GM18526 (cell line): ENCODE results near the gene MRPS2.

ENCODE experiments used
- POLR2A ChIP-seq: IDR thresholded peaks from 3 replicates; pipeline ENCODE4 v1.6.1; 2011; ENCODE audit not compliant: insufficient read length; ENCODE audit errors: extremely low read depth

The MRPS2 gene

DNA sequence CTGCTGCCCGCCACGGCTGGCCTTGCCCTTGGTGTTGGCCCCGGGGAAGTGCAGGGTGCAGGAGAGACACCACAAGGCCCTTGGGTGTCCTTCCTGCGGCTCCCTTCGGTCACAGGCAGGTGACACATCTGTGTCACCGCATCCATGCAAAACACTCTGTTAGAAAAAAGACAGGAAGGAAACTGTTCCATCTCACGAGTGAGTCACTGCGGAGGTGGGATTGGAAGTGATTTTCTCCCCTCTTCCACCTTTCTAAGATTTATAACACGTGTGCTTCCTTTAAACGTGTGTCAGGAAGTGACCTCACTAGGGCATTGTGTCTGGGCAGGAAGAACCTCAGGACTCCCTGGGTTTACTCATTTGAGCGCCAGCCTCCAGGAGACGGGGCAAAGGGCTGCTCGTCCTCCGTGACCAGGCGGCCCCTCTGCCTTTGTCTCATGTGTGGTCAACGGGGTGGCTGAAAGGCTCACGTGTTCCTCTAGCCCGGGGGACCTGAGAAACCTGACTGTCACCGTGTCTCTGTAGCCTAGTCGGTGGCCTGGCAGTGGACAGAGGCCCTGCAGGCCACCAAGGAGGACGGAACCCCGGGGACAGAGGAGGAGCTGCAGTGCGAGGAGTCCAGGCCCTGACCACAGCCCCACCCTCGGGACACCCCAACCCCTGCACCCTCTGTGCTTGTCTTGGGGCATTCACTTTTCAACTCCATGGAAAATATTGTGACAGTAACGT is 15.8 kb downstream of the MRPS2 start:
- TF ChIP-seq POLR2A, result no peak

DNA sequence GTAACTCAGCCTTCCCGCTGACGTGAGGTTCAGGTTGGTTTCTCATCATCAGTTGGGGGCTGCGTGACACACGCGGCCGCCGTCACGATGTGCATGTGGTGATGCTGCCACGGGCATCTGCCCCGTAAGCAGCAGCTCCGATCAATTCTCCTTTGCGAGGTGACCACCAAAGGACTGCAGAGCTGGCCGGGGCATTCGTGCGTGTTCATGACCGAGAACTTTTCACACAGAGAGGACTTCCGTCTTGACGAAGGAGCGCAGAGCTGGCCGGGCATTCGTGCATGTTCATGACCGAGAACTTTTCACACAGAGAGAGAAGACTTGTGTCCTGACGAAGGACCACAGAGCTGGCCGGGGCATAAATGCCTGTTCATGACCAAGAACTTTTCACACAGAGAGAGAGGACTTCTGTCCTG is 16.9 kb downstream of the MRPS2 start:
- TF ChIP-seq POLR2A, result no peak

DNA sequence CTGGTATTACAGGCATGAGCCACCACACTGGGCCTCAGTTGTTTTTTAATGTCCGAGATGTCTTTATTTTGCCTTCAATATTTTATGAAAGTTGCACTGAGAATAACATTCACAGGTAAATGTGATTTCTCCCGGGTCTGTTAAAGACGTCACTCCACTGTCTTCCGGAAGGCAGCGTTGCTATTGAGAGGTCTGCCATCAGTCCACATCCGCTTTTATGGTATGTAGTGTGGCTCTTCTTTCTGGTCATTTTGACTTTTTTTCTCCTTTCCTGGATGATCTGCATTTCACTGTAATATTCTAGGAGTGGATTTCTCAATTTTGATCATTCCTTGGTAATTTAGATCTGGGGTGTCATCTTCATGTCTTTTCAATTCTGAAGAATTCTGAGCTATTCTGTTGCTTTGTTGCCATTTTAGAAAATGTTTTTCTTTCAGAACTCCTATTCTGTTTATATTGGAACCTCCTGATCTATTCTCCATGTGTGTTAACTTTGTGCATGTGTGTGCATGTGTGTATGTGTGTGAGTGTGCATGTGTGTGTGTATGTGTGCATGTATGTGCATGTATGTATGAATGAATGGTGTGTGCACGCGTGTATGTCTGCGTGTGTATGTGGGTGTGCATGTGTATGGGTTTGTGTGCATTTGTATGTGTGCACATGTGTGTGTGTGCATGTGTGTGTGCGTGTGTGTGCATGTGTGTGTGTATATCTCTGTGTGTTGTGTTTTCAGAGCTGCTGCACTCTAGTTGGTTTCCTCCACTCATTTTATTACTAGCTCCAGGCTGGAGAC is 18.9 kb downstream of the MRPS2 start:
- TF ChIP-seq POLR2A, result no peak

DNA sequence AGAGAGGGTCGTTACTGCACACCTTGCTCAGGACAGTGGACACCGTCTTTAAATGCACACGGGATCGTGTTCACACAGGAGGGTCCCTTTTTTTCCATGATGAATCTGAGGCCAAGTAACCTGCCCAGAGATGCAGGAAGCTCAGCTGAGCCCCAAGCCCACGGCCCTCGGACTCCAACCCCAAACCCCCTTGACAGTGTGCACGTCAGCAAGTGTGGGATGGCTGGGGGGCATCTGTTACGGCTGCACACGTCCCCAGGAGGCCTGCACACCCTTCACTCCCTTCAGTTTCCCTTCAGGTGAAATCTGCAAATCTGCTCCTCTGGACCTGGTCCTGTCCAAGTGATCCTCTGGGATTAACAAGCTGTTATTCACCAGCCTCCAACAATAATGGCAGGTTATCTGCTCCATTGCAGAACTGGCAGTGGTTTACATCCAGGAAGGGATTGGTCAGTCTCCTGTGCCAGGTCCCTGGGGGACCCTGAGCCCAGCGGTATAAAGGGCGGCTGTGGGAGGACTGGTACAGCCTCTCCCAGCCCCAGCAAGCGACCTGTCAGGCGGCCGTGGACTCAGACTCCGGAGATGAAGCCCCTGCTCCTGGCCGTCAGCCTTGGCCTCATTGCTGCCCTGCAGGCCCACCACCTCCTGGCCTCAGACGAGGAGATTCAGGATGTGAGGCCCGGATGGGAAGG is 20.6 kb downstream of the MRPS2 start, which contains the start of gene LCN1:
LCN1 (plus strand) TSS at position 525 of the 692 bp plus-strand sequence; CDS start at position 583, 58 bp downstream.
- TF ChIP-seq POLR2A, result no peak

DNA sequence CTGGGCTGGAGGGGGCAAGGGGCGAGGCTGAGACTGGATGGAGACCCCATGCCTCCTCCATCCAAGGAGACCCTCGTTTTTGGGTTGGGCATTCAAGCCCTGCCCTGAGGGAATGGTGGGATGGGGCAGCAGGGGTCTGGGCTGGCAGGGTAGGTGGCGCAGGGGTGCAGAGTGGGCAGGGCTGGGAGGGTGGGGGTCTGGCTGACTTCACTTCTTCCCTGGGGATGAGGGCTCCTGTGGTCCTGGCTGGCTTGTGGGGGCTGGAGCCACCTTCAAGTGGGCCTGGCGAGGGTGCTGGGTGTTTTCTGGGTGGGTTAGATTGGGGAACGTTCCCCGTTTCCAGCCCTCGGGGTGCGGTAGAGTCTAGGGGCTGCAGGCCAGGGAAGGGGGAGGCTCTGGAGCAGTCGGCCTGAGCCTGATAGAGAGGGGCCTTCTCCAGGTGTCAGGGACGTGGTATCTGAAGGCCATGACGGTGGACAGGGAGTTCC is 21.2 kb downstream of the MRPS2 start:
- TF ChIP-seq POLR2A, result no peak

DNA sequence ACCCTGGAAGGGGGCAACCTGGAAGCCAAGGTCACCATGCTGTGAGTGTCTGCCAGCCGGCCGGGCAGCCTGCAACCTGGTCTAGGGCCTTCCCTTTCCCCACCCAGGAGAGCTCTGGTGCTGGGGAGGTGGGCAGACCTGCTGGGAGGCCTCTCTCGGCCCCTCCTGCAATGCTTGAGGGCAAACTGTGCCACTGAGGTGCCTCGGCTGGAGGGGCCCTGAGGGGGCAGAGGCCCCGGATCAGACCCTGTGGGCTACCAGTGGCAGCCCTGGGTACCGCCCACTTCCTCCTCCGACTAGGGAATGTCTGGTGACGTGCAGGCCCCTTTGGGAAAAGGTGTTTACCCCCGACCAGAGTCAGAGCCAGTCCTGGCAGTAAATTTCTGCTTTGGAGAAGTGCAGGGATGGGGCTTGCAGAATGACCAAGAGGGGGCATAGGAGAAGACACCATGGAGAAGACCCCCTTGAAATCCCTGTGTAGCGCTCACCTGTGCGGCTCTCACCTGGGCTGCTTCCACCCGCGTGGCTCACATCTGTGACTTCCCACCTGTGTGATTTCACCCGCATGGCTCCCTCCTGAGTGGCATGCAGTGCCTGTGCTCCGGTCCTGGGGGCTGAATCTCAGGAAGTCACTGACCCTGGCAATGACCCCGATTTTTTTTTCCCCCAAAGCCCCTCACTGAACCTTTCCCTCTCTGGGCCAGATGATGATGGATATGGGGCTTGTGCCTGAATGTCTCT is 21.8 kb downstream of the MRPS2 start:
- no peak for TF ChIP-seq POLR2A

DNA sequence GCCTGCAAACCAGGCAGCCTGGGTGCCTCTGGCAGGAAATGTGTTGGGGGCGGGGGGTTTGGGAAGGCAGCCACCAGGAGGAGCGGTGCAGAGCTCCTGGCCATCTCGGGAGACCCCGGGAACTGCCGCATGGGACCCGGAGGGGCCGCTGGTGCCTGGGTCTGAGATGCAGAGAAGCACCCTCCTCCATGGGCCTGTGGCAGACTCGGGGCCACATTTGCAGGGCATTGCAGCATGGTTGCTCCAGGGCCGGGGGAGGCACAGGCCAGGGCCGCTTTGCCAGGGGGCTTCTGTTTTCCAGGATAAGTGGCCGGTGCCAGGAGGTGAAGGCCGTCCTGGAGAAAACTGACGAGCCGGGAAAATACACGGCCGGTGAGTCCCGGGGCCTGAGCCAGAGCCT is 22.4 kb downstream of the MRPS2 start:
- TF ChIP-seq POLR2A, result no peak

DNA sequence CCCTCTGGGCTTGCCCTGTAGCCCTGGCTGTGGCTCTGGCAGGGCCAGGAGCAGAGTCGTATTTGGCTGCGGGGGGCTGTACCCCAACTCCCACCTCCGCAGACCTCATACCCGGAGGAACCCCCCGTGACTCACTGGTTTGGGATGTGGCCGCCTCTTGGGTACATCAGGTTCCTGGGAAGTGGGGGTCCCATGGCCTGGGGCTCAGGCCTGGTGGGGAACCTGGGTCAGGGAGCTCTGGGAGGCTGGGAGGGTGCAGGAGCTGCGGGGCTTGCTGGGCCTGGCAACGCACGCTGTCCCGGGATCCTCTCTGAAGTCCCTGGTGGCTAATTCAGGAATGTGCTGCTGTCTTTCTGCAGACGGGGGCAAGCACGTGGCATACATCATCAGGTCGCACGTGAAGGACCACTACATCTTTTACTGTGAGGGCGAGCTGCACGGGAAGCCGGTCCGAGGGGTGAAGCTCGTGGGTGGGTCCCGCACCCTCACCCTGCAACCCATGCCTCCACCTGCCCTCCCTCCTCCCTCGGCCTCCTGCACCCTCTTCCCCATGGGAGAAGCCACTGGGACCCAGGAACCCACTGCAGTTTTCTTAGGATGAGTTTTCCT is 23.1 kb downstream of the MRPS2 start:
- no peak for TF ChIP-seq POLR2A

DNA sequence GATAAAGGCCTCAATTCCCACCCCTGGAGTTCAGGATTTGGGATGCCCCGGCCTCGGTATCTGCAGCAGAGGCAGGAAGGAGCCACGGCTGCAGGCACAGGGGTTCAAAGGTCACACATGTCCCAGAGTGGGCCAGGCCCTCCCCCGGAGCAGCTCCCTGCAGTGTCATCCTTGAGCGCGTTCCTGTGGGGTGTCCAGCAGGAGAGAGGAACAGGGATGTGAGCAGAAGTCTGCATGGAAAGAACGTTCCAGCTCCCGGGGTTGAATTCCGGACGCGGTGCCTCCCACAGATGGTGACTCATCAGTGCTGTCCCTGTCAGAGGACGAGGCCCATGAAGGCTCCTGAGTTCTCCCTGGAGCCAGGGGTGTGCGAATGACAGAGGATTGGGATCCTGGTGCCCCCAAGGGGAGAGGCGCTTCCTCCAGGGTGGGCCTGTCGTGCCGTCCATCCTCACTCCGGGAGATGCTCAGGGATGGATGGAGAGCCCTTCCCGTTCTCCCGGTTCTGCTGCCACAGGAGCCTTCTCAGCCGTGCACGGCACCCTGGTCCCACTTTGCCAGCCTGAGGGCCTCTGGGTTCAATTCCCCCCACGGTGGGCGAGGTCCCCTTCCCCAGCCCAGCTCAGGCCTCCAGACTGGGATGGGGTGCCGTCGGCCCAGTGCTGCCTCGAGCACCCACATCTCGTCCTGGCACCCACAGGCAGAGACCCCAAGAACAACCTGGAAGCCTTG is 23.8 kb downstream of the MRPS2 start:
- no peak for TF ChIP-seq POLR2A

DNA sequence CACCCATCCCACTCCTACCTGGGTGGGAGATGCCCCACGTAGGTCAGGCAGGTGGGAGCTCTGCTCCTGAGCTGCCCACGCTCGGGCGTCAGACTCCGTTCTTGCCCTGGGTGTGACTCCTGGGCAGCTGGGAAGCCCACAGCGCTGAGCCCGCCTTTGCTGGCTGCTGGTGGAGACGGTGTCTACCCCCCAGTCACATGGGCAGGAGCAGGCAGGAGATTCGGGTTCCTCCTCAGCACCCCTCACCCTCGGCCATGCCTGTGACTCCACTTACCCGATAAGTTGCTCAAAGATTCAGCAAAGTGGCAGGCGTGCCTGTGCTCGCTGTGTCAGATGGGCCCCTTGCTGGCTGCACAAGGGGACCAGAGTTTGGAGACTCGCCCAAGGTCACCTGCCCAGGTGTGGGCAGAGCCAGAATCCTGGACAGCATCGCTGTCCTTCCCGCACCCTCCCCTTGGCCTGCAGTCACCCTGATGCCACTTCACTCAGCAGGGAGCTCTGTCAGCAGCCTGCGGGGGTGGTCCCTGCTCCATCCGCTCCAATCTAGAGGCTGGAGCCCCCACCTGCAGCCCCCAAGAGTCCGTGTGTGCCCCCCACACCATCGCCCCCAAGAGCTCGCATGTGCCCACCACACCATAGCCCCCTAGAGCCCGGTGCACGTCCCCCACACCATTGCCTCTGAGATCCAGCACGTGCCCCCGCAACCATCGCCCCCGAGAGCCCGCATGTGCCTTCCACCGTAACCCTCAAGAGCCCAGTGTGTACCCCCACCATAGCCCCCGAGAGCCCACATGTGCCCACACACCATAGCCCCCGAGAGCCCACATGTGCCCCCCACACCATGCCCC is 25.0 kb downstream of the MRPS2 start:
- TF ChIP-seq POLR2A, result no peak

DNA sequence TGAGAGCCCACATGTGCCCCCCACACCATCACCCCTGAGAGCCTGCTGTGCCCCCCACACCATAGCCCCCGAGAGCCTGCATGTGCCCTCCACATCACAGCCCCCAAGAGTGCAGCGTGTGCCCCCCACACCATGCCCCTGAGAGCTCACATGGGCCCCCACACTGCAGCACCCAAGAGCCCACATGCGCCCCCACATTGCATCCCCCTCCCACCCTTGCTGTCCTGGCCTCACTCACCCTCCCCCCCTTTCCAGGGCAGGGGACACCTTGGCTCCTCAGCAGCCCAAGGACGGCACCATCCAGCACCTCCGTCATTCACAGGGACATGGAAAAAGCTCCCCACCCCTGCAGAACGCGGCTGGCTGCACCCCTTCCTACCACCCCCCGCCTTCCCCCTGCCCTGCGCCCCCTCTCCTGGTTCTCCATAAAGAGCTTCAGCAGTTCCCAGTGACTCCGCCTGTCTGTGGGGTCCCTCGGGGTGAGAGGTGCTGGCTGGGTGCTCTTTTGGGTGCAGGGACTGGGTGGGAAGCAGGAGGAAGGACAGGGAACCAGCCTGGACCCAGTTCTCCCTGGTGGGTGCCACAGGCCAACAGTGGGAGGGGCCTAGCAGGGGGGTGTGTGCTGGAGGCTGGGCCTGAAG is 25.7 kb downstream of the MRPS2 start:
- TF ChIP-seq POLR2A, result no peak

DNA sequence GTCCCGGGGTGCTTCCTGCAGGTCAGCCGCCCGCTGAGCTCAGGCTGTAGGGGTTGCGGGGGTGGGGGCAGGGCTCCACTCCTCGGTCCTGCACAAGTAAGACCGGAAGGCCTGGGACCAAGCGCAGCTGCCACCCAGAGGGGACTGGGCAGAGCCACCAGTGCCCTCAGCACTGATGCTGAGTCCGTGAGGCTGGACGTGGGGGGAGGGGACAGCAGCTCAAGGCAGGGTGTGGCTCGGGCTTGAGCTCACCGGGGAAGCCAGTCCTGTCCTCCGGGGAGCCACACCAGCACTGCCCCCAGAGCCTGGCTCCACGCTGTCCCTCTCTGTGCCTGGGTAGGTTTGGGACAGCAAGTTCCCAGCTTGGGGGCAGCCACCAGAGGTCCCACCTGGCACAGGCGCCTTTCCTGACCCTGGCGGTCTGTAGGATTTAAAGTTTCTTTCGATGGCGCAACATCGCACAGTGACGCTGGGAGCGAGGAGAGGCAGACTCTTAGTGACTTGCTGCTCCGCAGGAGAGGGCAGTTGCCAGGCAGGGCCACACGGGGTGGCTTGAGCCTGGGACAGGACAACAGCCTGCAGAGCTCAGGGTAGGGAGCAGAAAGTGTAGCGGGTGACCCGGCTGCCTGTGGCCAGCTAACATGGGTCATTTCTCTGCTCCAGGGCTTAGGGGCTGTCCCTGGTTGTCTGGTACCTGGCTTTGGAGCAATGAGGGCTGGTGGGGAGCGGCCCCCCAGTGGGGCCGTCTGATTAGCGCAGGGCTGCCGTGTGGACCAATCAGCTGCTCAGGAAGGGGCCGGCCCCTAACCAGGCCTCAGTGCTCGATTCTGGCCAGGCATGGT is 26.5 kb downstream of the MRPS2 start:
- TF ChIP-seq POLR2A, result no peak
